Activated CD4-positive, alpha-beta T cell treated with anti-CD3 and anti-CD28 coated beads for 4 hours (primary cell): ENCODE results near the gene DDI2.

Source experiments
- DNase-seq, 2 donors: peaks; one replicate each; pipeline ENCODE4 v3.0.0-alpha.2; 2020

DDI2 gene

DNA sequence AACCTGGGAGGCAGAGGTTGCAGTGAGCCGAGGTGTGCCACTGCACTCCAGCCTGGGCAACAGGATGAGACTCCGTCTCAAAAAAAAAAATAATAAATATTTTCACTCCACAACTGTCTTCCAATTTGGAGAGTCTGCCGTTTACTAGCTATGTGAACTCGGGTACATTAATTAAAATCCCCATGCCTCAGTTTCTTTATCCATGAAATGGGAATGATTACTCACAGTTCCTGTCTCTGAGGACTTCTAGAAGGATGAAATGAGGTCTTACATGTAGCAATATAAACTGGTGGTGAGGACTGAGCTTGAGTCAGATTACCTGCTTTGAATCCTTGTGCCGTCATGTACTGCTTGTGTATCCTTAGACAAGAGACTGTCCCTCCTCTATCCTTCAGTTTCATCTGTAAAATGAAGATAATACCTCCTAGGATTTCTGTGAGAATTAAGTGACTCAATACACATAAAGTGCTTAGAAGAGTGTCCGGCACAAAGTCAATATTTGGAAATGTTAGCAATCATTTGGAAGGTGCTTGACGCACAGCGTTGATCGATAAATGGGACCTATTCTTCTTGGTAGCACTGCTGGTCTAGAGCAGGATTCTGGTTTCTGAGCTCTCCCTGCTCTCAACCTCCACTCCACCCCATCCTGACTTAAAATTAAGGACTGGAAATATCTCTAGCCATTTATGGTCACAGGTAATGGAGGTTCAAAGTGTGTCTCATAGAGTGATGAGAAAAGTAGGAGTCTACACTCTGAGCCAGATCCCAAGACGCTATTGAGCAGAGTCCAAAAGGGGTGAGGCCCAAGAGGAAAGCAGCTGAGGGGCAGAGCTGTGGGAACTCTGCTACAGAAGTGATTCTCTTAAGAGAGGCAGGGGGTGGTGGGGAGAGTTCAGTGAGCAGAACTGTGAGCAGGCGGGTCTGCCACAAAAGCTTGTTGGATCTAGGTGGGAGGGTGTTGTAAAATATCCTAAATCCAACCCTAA, 11.6 kb upstream of the DDI2 start:
- DNase-seq = no peak

DNA sequence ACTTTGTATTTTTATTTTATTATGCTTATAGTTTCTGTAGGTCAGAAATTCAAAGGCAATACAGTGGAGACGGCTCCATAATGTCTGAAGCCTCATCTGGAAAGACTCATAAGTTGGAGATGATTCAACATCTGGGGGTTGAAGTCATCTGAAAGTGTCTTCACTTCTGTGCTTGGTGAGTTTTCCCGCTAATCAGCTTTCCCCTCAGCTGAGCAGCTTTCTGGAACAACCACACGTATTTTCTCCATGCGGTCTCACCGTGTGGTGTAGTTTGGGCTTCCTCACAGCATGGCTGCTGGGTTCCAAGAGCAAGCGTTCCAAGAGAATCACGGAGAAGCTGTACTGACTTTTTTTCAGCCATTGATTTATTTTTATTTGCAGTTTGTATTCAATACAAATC, 7.6 kb upstream of the DDI2 start:
- DNase-seq = no peak

DNA sequence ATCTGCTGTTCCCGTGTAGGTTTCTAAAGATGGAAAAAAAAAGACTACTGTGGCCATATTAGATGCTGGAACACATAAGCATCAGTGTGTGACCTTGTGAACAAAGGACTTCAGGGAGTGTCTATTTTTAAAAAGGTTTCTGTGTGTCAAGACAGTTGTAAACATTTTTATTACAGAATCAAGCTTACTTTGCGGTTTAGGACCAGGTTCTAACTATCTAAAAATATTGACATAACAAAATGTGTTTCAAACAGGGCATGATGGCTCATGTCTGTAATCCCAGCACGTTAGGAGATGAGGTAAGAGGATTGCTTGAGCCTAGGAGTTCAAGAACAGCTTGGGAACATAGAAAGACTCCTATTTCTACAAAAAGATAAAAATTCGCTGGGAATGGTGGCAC, 7.1 kb upstream of the DDI2 start:
- no peak for DNase-seq

DNA sequence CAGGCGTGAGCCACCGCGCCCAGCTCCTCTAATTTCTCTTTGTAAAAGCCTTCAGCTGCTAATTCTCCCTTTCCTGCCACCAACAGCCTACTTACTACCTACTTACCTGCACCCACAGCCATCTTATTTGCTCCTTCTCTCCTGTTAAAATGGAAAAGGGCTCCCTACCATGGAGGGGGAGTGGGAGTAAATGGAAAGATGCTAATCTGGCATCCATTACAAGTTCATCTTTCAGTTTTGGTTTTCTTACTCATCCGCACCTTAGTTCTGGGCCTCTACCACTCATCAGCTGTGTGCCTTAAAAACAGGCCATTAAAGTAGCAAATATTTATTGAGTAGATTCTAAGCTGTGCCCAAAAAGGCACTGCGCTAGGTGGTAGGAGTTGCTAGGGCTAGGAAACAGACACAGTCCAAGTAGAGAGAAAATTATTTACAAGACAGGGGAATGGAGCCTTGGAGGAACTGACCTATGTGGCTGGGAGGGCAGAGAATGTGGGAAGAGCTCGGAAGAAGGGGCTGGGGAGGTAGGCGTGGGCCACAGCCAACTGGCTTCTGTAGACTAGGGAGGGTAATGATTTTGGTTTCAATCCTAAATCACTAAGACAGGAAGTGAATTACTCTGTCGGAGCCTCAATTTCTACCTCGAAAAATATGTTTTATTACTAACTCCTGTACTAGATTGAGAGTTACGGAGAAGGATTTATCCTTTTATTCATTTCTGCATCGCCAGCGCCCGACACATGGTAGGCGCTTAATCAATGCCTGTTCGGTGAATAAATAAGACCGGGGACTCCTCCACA, 685 bp upstream of the DDI2 start:
- no peak for DNase-seq

DNA sequence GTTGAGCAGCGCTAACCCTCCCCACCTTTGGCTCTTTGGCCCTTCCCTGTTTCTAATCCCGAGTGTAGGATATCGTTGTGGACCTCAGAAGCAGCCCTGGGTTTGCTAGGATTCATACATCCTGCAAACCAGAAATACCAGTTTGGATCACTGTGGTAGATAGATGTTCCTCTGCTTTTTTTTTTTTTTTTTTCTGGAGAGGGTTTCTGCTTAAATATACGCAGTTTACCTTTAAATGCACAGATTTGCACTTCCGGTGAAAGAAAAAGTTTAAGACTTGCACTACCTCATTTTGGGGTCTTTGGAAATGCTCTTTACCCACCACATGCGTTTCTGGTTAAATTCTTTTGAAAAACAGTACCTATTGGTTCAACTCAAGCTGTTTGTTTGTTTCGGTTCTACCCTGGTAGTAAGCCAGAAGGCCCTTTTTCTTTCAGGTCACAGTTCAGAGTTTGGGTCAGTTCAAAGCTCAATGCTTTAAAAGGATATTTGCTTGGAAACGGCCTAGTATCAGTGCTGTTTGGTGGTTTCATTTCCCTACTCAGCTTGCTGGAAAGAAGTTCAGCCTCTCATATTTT, 908 bp downstream of the DDI2 start:
- no peak for DNase-seq

DNA sequence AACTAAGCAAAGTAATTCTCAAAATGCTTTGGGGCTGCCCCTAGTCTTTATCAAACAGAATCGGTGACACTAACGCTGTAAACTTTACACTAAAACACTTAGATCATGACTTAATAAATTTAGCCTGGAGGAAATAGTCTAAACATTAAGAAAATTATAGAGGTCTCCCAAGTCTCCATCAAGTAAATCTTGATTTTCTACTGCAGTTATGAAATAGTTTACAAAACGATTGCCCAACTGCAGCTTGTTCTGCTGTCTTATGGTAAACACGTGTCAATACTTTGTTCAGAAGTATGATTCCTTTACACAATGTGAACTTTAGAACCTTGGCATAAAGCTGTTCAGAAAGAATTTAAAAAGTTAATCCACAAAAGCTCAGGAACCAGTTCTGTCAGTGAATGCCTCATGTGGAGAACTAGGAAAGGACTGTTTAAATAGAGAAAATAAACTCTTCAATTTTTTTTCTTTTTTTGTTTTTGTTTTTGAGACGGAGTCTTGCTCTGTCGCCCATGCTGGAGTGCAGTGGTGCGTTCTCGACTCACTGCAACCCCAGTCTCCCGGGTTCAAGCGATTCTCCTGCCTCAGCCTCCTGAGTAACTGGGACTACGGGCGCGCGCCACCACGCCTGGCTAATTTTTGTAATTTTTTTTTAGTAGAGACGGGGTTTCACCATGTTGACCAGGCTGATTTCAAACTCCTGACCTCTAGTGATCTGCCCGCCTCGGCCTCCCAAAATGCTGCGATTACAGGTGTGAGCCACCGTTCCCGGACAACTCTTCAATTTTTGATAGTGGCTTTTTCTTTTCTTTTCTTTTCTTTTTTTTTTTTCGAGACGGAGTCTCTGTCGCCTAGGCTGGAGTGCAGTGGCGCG, 1.6 kb downstream of the DDI2 start:
- DNase-seq = no peak

DNA sequence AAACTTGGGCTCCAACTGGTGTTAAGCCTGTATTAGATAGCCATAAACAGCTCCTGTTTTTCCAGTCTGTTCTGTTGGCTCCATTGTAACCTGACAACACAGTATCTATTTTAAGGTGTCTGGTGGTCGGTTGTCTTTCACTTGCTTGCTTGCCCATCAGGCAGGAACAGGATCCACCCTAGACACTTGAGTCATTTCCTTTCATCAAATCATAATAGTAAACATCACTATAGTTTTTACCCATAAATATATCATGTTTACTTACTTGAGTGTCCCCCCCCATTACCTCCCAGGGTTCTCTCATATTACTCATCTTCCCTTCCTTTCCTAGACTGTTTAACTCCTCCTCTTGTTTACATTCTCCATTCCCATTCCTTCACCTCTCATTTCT, 2.9 kb downstream of the DDI2 start:
- no peak for DNase-seq

DNA sequence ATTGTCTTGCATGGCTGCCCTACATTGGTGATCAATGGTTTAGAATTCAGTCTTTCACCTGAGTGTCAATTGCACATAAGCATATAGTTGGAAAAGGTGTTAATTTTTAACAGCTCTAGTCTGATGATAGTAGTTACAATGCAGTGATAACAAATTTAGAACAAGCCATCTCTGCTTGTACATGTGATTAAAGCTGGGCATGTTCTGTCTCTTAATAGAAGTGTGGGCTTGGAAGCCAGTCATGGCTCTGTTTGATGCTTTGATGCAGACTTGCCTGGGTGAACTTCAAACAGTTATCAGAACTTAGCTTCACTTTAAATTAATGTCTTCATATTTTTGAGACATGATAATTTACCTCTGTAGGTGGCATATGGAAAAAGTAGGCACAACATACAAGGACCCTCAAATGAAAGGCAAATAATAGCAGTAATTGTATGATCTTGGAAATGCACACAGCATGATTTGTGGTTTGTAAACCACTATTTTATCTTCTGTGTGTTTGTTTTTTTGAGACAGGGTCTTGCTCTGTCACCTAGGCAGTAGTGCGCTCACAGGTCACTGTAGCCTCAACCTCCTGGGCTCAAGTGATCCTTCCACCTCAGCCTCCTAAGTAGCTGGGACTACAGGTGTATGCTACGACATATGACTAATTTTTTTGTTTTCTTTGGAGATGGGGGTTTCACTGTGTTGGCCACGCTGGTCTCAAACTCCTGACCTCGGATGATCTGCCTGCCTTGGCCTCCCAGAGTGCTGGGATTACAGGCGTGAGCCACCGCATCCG, 3.8 kb downstream of the DDI2 start:
- no peak for DNase-seq

DNA sequence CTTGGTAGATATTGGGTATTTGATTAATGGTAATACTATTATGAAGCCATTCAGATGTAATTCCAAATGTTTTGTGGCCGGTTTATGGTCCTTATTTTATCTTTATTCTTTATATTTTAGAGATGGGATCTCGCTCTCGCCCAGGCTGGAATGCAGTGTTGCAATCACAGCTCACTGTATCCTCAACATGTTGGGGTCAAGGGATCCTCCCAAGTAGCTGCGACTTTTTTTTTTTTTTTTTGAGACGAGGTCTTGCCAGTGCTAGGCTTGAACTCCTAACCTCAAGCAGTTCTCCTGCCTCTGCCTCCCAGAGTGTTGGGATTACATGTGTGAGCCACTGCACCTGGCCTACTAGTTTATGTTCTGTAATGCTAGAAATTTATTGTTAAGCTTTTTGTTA, 4.7 kb downstream of the DDI2 start:
- DNase-seq = no peak

DNA sequence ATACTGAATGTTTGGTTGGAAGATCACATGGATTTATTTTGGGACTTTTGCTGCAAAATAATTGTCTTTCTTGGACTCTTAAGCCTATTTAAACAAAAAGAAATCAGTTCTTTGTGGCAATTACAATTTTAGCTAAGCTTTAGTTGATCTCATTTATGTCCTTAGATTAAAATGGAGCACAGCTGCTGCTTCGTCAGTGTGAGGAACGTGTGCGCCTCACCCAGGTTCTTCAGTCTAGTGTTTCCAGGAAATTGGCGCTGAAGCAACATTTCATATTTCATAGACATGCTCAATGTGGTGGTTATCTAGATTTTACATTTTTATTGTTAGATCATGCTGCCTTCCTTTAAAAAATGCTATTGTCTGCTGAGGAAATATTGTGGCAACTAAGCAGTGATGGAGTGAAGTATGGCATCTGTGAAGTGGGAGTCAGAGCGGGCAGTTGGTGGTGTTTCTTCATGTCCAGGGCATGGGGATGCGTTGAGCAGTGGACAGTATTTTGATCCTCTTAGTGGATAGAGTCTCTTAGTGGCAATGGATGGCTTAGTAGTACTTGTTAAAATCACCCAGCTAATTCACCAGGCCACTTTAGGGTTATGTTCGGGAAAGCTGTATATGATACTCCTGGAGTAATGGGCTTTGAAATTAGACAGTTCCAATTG, 5.6 kb downstream of the DDI2 start:
- no peak for DNase-seq

DNA sequence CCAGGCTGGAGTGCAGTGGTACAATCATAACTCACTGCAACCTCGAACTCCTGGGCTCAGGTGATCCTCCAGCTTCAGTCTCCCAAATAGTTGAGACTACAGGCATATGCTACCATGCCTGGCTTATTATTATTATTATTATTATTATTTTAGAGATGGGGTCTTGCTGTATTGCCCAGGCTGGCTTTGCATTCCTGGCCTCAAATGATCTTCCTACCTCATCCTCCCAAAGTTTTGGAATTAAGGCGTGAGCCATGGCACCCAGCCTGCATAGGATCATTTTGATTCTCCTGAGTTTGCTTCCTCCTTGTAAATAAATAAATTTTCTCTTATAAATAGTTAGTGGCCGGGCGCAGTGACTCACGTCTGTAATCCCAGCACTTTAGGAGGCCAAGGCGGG, 6.2 kb downstream of the DDI2 start:
- DNase-seq = no peak

DNA sequence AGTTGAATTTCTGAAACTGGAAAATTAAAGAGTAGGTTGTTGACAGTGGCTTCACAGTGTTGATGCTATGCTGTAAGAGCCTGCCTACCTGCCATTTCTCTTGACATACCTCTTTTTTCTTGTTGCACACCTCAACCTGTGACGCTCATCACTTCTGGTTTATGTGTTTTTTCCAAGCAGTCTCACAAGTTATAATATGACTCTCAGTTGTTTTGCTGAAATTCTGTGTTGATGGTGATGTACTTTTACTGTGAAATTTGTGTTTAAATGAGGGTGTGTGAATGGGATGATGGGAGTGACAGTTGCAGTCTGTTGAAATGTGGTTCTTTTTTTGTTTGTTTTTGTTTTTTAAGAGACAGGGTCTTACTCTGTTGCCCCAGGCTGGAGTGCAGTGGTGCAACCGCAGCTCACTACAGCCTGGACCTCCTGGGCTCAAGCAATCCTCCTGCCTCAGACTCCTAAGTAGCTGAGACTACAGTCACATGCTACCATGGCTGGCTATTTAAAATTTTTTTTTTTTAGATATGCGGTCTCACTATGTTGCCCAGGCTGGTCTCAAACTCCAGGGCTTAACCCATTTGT, 7.0 kb downstream of the DDI2 start:
- no peak for DNase-seq

DNA sequence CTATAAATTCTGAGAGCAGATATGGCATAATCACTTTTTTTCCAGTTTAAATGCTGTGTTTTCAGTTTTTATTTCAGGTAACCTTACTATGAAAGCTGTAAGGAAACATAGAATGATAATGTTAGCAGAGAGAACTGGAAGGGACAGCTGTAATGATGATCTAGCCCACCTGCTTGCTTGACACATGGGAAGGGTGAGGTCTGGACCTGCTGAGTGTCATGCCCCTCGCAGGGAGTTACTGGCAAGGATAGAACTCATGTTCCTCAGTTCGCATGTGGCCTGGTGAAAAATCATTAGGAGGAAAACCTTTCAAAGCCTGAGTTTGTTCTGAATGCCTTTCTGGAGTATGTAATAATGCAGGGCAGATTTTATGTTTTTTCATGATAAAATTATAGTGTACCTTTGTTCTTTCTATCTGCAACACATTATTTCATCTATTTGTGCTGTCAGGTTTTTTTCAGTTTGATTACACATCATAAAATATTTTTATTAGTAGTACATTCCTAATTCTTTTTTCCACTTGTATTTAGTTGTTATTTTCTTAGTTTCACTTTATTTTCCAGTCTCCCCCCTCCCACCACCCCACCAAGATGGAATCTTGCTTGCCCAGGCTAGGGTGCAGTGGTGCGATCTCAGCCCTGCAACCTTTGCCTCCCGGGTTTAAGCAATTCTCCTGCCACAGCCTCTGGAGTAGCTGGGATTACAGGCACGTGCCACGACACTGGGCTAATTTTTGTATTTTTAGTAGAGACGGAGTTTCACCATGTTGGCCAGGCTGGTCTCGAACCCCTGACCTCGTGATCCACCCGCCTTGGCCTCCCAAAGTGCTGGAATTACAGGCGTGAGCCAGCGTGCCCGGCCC, 8.0 kb downstream of the DDI2 start:
- no peak for DNase-seq

DNA sequence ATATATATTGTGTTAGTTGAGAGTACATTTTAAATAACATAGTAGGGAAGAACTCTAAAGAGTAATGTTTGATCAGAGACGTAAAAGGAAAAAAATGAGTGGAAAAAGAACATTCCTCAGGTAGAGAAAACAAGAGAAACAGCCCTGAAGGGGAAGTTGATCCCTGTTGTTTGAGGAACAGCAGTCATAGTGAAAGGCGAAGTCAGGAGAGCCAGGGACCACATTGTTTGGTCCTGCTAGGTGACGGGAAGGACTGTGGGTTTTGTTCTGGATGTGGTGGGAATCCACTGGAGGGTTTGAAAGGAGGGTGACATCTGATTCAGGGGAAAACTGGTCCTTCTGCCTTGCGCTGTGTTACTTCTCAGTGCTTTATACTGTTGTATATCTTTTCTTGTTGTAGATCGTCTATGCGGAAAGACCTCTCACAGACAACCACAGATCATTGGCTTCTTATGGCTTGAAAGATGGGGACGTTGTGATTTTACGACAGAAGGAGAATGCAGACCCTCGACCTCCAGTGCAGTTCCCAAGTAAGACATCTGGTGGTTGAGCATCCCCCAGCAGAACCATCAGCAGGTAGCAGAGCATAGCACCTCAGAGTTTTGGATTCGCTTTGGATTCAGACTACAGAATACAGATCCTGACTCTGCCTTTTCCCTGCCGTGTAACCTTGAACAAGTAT, 9.2 kb downstream of the DDI2 start:
- no peak for DNase-seq

DNA sequence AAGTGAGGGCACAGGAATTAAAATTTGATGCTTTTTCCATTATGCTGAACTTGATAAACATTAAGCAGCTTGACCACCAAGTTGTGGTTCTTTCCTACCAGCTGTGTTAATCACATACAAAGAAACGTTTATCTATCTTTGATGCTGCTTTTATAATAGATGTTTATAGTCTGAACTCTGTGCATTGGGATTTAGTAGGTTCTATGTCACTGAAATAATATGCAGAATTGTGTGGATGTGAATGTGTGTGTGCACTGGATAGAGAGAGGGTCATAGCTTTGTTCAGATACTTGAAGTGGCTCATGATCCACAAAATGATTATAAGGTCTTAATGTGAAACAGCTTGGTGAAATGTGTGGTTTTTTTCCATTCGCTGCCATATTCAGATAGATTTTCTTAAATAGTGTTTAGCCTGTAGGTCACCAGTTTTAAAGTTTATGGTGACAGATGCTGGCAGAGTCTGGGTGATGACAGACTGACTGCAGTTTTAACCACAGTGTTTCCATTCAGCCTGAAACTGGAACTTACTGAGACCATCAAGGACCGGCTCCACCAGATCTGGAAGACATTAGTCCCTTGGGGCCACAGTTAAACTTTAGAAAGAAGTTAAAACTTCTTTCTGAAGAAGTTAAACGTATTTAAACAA, 10.2 kb downstream of the DDI2 start:
- DNase-seq = no peak

DNA sequence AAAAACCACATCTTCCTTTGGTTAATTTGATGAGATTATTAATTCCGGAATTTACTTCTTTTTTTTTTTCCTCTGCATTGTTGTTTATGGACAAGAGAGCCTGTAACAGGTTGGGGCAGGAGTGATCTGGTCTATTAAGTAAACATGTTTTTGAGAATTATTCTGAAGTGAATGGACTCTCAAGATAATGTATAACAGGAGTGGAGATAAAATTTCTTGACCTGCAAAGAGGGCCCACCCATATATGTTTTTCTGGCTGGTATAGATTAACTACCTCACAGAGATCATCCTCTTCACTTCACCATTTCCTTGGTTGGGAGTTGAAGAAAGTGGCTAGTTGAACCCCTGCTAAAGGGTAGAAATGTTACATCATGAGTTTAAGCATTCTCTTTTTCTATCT, 10.7 kb downstream of the DDI2 start:
- no peak for DNase-seq

DNA sequence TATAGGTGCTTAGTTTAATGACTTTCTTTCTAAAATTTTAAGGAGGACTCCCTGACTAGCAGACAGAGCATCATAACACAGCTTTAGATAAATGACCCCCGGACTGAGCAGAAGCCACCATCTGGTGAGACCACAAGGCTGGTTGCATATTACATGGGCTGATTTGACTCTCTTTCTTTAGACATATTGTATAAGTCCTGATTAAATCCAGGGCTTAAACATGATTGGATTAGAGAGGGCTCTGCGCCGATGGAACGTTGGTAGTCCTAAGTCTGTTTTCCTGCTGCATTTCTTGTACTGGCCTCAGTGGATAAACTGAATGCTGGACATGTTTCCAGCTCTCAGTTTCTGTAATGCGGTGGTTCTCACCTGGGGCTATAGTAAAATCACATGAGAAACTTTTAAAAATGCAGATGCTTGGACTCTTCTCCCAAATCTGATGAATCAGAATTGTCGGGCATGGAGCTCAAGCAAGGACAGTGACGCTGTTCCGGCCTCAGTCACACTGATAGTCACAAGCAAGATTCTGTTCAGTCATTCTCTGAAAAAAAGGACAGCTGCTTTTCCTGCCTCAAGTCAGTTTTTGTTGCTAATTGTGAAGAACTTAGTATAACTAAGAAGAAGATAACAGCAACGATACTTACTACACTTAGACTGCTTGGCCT, 16.6 kb downstream of the DDI2 start:
- no peak for DNase-seq

DNA sequence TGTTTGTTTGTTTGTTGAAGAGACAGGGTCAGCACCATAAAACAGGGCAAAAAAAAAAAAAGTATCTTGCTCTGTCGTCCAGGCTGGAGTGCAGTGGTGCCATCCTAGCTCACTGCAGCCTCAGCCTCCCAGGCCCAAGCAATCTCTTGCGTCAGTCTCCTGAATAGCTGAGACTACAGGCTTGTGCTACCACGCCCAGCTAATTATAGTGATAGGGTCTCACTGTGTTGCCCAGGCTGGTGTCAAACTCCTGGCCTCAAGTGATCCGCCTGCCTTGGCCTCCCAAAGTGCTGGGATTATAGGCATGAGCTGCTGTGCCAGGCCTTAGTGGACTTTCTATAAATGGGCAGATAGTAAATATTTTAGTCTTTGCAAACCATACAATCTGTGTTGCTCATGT, 19.2 kb downstream of the DDI2 start:
- DNase-seq = no peak
